OCI-LY3 (cell line): ENCODE data around the gene PHACTR3.

Source experiments
- EZH2phosphoT487 ChIP-seq: fragments of 200-600 bp; shearing (Covaris generic); IDR thresholded peaks from 2 replicates; pipeline ENCODE4 v1.6.1; 2018; ENCODE audit warnings: antibody characterized with exemption, mixed run types, low read depth
- TF ChIP-seq, protein P1 (sequence below): fragments of 200-600, 300-600 bp; sonication (generic); IDR thresholded peaks from 2 replicates; pipeline ENCODE4 v1.5.1; 2014; ENCODE audit warnings: antibody characterized with exemption, low read length, low read depth

GRCh38 chr20:59624401-59624800 lies 20.1 kb downstream of the PHACTR3 start:
- TF ChIP-seq, protein P1, sequence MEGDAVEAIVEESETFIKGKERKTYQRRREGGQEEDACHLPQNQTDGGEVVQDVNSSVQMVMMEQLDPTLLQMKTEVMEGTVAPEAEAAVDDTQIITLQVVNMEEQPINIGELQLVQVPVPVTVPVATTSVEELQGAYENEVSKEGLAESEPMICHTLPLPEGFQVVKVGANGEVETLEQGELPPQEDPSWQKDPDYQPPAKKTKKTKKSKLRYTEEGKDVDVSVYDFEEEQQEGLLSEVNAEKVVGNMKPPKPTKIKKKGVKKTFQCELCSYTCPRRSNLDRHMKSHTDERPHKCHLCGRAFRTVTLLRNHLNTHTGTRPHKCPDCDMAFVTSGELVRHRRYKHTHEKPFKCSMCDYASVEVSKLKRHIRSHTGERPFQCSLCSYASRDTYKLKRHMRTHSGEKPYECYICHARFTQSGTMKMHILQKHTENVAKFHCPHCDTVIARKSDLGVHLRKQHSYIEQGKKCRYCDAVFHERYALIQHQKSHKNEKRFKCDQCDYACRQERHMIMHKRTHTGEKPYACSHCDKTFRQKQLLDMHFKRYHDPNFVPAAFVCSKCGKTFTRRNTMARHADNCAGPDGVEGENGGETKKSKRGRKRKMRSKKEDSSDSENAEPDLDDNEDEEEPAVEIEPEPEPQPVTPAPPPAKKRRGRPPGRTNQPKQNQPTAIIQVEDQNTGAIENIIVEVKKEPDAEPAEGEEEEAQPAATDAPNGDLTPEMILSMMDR = no peak
- TF ChIP-seq EZH2phosphoT487 = no peak
